Fibroblast of skin of left quadriceps (primary cell): ENCODE results near the gene MROH7.

Experiments used
- DNase-seq, 2 experiments: peaks; one replicate each; pipeline ENCODE4 v3.0.0-alpha.2; 2013; ENCODE audit warnings: low read depth in 2 of 2

The MROH7 gene

DNA sequence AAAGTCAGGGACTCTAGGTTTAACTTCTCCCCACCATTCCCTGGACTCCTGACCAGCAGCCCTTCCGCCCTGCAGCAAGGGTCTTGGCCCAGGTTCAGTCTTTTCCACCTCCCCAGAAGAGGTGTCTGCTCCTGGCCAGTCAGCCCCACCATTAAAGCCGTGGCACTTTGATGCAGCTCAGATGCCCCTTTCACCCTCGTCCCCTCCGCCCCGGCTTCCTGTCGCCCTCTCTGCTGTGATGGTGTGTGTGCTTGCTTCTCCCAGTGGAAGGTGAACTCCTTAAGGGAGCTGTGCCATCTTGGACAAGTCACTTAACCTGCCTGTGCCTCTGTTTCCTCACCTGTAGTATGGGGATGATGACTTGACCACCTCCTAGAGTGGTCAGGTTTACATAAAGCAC is 56.3 kb downstream of the MROH7 start:
- DNase-seq: no peak

DNA sequence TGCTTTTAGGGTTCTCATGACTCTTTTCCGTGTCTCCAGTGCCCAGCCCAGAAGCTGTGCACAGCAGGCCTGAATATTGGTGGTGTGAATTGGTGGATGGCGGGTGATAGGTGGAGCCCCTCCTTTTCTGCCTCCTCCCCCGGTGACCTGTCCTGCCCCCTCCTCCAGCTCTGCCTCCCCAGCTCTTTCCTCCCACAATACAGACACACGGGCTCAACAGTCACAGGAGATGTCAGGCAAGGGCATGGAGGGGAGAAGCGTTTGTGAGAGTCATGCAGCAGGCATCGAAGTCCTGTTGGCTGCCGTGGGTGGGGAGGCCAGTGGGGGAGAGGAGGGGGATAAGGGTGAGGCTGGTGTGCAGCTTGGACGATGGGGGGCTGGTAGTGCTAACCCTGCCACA is 56.8 kb downstream of the MROH7 start:
- DNase-seq: no peak

GRCh38 chr1:54699936-54700525 is 58.4 kb downstream of the MROH7 start:
- DNase-seq: no peak

GRCh38 chr1:54701066-54701465 is 59.5 kb downstream of the MROH7 start:
- DNase-seq: no peak

DNA sequence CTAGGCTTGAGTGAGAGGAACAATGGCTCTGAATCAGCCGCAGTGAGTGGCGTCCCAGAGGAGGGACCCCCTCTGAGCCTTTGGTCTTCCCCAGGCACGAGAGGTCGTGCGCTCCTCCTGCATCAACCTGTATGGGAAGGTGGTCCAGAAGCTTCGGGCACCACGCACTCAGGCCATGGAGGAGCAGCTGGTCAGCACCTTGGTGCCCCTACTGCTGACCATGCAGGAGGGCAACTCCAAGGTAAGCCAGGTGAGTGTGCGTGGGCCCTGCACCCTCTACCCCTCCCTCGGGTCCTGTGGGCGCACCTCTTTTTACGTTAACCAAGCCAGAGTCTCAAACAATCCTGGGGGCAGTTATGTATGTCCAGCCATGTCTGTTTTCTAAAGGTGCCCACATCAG is 60.4 kb downstream of the MROH7 start:
- DNase-seq: no peak

GRCh38 chr1:54703471-54703870 is 61.9 kb downstream of the MROH7 start:
- no peak for DNase-seq

- no peak for DNase-seq
Observed at GRCh38 chr1:54705153-54705552, 63.6 kb downstream of the MROH7 start.

- no peak for DNase-seq
Observed at GRCh38 chr1:54706419-54706818, 64.8 kb downstream of the MROH7 start.

- DNase-seq: no peak
Observed at GRCh38 chr1:54708385-54708784, 66.8 kb downstream of the MROH7 start.

GRCh38 chr1:54709547-54710292 is 68.1 kb downstream of the MROH7 start:
- DNase-seq: no peak

GRCh38 chr1:54710434-54710833 is 68.8 kb downstream of the MROH7 start:
- no peak for DNase-seq

DNA sequence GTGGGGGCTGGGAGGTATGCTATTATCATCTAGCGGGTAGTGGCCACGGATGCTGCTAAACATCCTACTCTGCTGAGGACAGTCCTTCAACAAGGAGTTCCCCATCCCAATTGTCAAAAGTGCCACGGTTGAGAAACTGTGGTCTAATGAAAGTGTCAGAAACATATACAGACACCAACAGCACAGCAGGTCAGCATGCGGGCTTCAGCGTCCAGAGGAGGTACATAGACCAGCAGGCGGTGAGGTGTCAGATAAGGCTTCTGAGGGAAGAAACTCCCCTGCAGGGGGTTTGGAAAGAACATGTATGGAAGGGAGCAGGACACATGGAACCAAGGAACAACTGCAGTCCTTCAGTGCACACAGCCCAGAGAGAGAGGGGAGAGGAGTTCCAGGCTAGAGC is 69.3 kb downstream of the MROH7 start:
- no peak for DNase-seq

DNA sequence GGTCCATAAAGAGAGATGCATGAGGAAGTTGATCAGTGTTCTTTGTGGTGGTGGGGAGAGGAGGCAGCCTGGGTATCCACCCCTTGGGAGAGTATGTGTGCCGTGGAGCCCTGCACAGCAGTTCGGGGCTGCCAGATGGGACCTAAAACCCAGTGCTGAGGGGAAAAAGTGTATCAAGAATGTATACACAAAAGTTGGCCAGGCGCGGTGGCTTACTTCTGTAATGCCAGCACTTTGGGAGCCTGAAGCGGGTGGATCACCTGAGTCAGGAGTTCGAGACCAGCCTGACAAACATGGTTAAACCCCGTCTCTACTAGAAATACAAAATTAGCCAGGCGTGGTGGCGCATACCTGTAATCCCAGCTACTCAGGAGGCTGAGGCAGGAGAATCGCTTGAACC is 70.0 kb downstream of the MROH7 start:
- DNase-seq: no peak

DNA sequence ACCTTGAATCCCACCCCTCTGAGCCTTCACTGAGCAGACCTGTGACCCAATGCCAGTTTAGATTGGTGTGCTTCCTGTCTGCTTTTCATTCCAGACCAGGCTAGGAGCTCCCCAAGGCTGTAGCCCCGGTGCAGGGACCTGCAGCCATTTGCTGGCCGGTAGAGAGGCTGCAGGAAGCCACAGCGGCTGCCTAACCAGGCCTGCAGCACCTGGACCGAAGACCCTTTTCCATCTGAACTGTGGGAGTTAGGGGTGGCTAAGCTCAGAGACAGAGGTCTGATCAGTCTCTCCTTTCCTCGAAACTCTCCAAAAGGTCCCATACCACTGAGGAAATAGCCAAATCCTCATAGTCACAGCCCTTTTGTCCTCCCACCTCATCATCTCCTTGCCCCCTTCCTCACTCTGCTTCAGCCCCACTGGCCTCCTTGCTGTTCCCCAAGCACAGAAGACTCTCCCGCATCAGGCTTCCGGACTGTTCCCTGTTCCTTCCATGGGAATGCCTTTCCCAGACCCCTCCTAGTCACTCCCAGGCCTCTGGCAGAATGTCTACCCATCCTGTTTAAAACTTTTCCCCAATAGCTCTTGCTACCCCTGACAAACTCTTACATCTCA is 73.4 kb downstream of the MROH7 start:
- DNase-seq: no peak

GRCh38 chr1:54715493-54716298 is 74.1 kb downstream of the MROH7 start, which contains the start of gene TTC4:
Gene TTC4 (plus strand): TSS chr1:54715861. CDS start chr1:54715909, 48 bp downstream.
- DNase-seq: peak; percentile 53 to 60

DNA sequence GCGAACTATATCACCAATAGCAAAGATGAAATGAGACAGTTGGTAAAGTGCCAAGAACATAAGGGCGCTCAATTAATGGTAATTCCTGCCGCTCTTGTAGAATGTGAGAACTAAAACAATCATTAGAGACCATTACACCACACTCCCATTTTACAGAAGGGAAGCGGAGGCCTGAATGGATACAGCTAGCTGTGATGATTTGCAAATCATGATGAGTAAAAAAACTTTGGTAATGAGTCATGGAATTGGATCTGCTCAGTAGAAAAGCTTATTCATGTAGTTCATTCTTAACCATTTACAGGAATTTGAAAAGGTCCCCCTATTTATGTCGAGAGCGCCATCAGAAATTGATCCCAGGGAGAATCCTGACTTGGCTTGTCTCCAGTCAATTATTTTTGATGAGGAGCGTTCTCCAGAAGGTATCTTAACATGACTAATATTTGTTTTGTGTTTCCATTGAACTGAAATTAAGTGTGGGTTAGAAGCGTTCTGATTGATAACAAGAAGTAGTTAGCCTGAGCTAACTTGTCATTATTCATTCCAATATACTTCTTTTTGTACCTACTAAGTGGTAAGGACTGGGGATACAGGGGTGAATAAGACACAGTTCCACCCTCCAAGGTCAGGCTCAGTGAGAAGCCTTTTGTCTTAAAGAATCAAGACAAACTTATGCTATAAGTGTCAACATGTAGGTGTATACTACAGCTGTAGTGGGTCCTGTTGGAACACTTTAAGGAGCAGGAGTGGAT is 74.9 kb downstream of the MROH7 start:
- DNase-seq: peak in 1 of 2 experiments; percentile 0

DNA sequence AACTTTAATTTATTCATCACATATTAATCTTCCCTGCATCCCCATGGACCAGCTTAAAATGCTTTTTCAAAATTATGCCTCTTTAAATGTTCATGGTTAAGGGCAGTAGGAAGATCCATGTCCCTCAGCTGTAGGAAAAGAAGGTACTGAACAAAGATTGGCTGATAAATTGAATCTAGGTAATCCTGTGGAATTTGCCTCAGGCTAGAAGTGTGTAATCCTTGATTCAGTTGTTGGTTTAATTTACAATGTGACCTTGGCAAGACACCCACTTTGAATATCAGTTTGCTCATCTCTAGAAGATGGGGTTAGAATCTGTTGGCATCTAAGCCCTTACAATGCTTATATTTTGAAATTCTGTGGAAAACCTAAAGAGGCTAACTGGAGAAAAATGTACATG is 80.1 kb downstream of the MROH7 start:
- no peak for DNase-seq

DNA sequence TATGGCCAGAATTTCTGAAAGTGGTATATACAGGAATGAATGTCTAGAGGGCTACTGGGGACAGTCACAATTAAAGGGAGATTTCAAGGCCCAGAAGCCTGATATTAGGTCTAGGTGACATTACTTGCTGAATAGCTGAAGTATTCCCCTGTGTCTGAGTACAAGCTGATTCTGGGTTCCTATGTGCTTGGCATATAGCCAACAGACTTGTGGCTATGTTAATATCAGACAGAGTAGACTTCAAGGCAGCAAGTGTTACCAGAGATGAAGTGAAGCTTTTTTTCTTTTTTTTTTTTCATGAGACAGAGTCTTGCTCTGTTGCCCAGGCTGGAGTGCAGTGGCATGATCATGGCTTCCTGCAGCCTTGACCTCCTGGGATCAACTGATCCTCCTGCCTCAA is 82.4 kb downstream of the MROH7 start:
- no peak for DNase-seq

- DNase-seq: no peak
Observed at GRCh38 chr1:54724771-54725170, 83.2 kb downstream of the MROH7 start.

DNA sequence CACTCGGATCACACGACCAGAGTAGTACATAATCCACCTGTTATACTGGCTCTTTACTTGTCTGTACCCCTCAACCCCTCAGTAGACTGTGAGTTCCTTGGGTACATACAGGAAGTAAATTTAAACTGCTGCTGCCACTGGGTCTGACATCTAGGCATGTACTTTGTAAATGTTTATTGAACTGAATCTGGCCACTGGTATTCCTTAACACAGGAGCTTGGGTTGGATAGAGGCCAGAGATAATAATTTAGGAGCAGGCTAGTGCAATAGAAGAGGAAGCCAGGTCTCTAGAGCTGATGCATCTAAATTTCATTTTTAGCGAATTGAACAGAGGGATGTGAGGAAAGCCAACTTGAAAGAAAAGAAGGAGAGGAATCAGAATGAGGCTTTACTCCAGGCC is 86.4 kb downstream of the MROH7 start:
- DNase-seq: no peak

DNA sequence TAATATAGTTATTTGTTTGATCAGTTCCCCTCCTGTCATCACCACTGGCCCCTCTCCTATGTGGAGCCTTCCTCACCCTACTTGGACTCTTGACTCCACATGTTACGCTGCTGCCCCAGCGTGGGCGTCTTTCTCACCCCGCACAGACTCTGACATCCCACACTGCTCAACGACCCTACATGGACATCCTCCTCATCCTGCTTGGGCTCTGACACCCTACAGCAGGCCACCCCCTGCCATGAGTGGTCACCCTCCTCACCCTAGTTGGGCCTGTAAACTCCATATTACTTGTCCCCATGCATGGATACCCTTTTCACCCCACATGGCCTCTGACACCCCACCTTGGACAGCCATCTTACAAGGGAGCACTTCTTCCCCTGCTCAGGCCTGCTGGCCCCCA is 95.1 kb downstream of the MROH7 start:
- DNase-seq: no peak

- DNase-seq: no peak
Observed at GRCh38 chr1:54738244-54738643, 96.7 kb downstream of the MROH7 start.
